Immature natural killer cell (primary cell): Measurements from ENCODE around the gene ZNF74. TPM values are rescaled to one million over a fixed set of nuclear protein-coding genes. Genes with fewer than 3 reads are reported as not detected.
"Not testable (repeated sequence)": the region's sequence is repeated elsewhere in the genome, so short reads cannot be mapped to it uniquely, and the experiment has no call there.

Source experiments
- DNase-seq, 3 donors: peaks; one replicate each; pipeline ENCODE4 v3.0.0; 2022; ENCODE audit warnings: mixed read lengths in 1 of 3
- H3K27ac Mint-ChIP-seq, 6 donors: one replicate each; pipeline ENCODE4 v1.8.0; 2020; ENCODE audit warnings: mixed read lengths in 6 of 6, mild to moderate bottlenecking in 5 of 6, inconsistent platforms in 4 of 6, moderate library complexity in 3 of 6
- H3K27me3 Mint-ChIP-seq, 3 donors: one replicate each; pipeline ENCODE4 v1.8.0; 2020 to 2021; ENCODE audit warnings: low read depth in 3 of 3, mild to moderate bottlenecking in 3 of 3, mixed read lengths in 3 of 3, moderate library complexity in 3 of 3, inconsistent platforms in 1 of 3
- H3K36me3 Mint-ChIP-seq, 3 donors: one replicate each; pipeline ENCODE4 v1.8.0; 2020; ENCODE audit warnings: mixed read lengths in 3 of 3, inconsistent platforms in 2 of 3, mild to moderate bottlenecking in 2 of 3
- H3K4me1 Mint-ChIP-seq, 2 donors: one replicate each; pipeline ENCODE4 v1.8.0; 2020; ENCODE audit warnings: inconsistent platforms in 2 of 2, mild to moderate bottlenecking in 2 of 2, mixed read lengths in 2 of 2, moderate library complexity in 1 of 2
- H3K4me3 Mint-ChIP-seq, 5 donors: one replicate each; pipeline ENCODE4 v1.8.0; 2020; ENCODE audit warnings: mild to moderate bottlenecking in 5 of 5, mixed read lengths in 5 of 5, inconsistent platforms in 3 of 5, moderate library complexity in 3 of 5
- H3K9me3 Mint-ChIP-seq, 6 donors: one replicate each; pipeline ENCODE4 v1.8.0; 2020; ENCODE audit warnings: mild to moderate bottlenecking in 6 of 6, mixed read lengths in 6 of 6, inconsistent platforms in 4 of 6, moderate library complexity in 3 of 6
- polyA plus RNA-seq, 3 donors: library from polyadenylated mRNA; unstranded; fragments of 300-500 nt; fragmentation: Illumina TruSeq; gene quantifications; one replicate each; pipeline ENCODE4 v1.2.3, GENCODE V29; 2021

Gene ZNF74
- 10 to 100 TPM in 1 of 3 donors, 1 to 10 TPM in 2; 2.0 to 16.8 (median 6.7) TPM for polyA plus RNA-seq

GRCh38 chr22:20393705-20394476 lies at the start of gene ZNF74:
ZNF74 (plus strand) TSS chr22:20394151; CDS start chr22:20394629, 478 bp downstream.
- peak; percentile 75 to 85 (median 82) for DNase-seq

DNA sequence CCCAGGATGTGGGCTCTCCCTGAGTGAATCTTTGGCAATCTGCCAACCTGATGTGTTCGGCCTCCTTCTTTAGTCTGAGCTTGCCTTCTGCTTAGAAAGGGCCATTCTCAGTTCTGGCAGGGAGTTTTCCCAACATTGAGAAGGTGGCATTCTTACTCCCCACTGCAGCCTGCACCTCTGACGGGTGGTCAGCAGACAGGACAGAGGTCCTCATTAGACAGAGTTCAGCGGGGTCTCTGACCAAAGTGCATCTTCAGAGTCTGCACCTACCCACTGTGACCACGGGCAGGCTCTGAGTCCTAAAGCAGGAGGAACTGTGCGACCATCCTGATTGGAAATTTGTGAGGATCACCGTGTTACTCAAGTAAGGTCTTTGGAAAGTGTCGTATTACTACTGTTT lies 47.4 kb upstream of the ZNF74 start:
- not testable (repeated sequence) for H3K4me3 Mint-ChIP-seq, H3K9me3 Mint-ChIP-seq, DNase-seq, H3K4me1 Mint-ChIP-seq, H3K36me3 Mint-ChIP-seq, H3K27ac Mint-ChIP-seq, H3K27me3 Mint-ChIP-seq

More at GRCh38 chr22:20393705-20394476, at the start of gene ZNF74:
- Mint-ChIP-seq H3K4me1 (peaks cover 38 to 47% of the 10 kb centered on the region in 2 donors), H3K9me3 (no peaks in the 10 kb centered on the region), H3K4me3 (peak within 1 kb of the TSS; percentile 91 to 97 (median 92)), H3K27ac (peak within 1 kb of the TSS; percentile 92 to 98 (median 96)), H3K36me3 (peaks cover 0 to 3% (median 0%) of the 10 kb centered on the region in 3 donors), H3K27me3 (peaks cover 0 to 2% (median 0%) of the 10 kb centered on the region in 3 donors)

DNA sequence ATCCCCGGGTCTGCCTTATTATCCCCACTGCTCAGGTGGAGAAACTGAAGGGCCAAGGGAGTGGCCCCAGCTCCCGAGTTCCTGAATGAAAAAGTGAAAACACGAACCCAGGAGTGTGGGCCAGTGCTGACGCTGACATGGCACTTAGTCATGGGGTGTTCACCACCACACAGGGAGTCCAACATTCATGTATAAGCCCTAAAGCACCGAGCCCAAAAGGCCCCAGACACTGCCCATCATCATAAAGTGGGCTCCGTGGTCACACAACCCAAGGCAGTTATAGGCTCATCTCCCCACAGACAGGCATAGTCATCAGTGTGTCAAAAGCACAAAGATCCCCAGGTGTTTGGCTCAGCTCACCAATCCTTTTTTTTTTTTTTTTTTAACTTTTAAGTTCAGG lies 41.4 kb upstream of the ZNF74 start:
- DNase-seq, H3K27ac Mint-ChIP-seq, H3K36me3 Mint-ChIP-seq, H3K9me3 Mint-ChIP-seq, H3K4me1 Mint-ChIP-seq, H3K4me3 Mint-ChIP-seq, H3K27me3 Mint-ChIP-seq: not testable (repeated sequence)

DNA sequence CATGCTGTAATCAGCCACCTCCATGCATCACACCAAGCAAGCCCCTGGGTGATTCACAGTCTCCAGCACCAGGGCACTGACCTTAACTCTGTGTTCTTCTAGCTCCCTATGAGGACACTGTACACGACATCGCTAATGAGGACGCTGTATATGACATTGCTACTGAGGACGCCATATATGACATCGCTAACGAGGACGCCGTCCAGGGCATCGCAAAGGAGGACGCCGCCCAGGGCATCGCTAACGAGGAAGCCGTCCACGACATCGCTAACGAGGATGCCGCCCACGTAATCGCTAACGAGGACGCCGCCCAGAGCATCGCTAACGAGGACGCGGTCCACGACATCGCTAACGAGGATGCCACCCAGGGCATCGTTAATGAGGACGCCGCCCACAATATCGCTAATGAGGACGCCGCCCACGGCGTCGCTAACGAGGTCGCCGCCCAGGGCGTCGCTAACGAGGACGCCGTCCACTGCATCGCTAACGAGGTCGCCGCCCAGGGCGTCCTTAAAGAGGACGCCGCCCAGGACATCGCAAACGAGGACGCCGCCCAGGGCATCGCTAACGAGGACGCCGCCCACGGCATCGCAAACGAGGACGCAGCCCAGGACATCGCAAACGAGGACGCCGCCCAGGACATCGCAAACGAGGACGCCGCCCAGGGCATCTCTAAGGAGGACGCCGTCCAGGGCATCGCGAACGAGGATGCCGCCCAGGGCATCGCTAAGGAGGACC lies 39.5 kb upstream of the ZNF74 start:
- no peaks in the 10 kb centered on the region for H3K27me3 Mint-ChIP-seq
- DNase-seq = no peak
- no peaks in the 10 kb centered on the region for H3K9me3 Mint-ChIP-seq
- no peak overlapping the region for H3K27ac Mint-ChIP-seq
- H3K4me1 Mint-ChIP-seq = no peaks in the 10 kb centered on the region
- no peaks in the 10 kb centered on the region for H3K36me3 Mint-ChIP-seq
- H3K4me3 Mint-ChIP-seq = no peak overlapping the region

GRCh38 chr22:20355939-20356636 lies 37.9 kb upstream of the ZNF74 start:
- H3K27ac Mint-ChIP-seq, H3K27me3 Mint-ChIP-seq, H3K36me3 Mint-ChIP-seq, DNase-seq, H3K4me1 Mint-ChIP-seq, H3K9me3 Mint-ChIP-seq, H3K4me3 Mint-ChIP-seq: not testable (repeated sequence)

GRCh38 chr22:20356906-20357305 lies 37.0 kb upstream of the ZNF74 start:
- not testable (repeated sequence) for H3K4me3 Mint-ChIP-seq, DNase-seq, H3K9me3 Mint-ChIP-seq, H3K4me1 Mint-ChIP-seq, H3K36me3 Mint-ChIP-seq, H3K27ac Mint-ChIP-seq, H3K27me3 Mint-ChIP-seq

DNA sequence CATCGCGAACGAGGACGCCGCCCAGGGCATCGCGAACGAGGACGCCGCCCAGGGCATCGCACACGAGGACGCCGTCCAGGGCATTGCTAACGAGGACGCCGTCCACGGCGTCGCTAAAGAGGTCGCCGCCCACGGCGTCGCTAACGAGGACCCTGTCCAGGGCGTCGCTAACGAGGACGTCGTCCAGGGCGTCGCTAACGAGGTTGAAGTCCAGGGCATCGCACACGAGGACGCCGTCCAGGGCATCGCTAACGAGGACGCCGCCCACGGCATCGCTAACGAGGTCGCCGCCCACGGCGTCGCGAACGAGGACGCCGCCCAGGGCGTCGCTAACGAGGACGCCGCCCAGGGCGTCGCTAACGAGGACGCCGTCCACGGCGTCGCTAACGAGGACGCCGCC lies 36.0 kb upstream of the ZNF74 start:
- not testable (repeated sequence) for H3K4me3 Mint-ChIP-seq, H3K36me3 Mint-ChIP-seq, H3K4me1 Mint-ChIP-seq, H3K9me3 Mint-ChIP-seq, H3K27ac Mint-ChIP-seq, H3K27me3 Mint-ChIP-seq, DNase-seq

DNA sequence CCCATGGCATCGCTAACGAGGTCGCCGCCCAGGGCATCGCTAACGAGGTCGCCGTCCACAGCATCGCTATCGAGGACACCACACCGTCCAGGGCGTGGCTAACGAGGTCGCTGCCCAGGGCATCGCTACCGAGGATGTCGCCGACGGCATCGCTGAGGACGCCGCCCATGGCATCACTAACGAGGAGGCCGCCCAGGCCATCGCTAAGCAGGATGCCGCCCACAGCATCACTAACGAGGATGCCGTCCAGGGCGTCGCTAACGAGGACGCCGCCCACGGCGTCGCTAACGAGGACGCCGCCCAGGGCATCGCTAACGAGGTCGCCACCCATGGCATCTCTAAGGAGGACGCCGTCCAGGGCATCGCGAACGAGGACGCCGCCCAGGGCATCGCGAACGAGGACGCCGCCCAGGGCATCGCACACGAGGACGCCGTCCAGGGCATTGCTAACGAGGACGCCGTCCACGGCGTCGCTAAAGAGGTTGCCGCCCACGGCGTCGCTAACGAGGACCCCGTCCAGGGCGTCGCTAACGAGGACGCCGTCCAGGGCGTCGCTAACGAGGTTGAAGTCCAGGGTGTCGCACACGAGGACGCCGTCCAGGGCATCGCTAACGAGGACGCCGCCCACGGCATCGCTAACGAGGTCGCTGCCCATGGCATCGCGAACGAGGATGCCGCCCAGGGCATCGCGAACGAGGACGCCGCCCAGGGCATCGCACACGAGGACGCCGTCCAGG lies 35.3 kb upstream of the ZNF74 start:
- H3K27me3 Mint-ChIP-seq, H3K27ac Mint-ChIP-seq, H3K36me3 Mint-ChIP-seq, H3K4me3 Mint-ChIP-seq, DNase-seq, H3K4me1 Mint-ChIP-seq, H3K9me3 Mint-ChIP-seq: not testable (repeated sequence)

- not testable (repeated sequence) for H3K36me3 Mint-ChIP-seq, H3K9me3 Mint-ChIP-seq, H3K4me1 Mint-ChIP-seq, H3K4me3 Mint-ChIP-seq, H3K27ac Mint-ChIP-seq, H3K27me3 Mint-ChIP-seq, DNase-seq
These were observed 33.7 kb upstream of the ZNF74 start for GRCh38 chr22:20360261-20360660.

- not testable (repeated sequence) for H3K36me3 Mint-ChIP-seq, H3K27me3 Mint-ChIP-seq
These were observed 32.8 kb upstream of the ZNF74 start for GRCh38 chr22:20360866-20361751.

DNA sequence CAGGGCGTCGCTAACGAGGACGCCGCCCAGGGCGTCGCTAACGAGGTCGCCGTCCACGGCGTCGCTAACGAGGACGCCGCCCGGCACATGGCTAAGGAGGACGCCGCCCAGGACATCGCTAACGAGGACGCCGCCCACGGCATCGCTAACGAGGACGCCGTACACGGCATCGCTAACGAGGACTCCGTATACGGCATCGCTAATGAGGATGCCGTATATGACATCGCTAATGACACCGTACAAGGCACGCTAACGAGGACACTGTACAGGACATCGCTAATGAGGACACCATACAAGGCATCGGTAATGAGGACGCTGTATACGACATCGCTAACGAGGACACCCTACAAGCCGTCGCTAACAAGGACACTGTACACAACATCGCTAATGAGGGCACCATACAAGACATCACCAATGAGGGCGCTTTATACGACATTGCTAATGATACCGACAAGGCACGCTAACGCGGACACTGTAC lies 32.2 kb upstream of the ZNF74 start:
- H3K4me1 Mint-ChIP-seq, DNase-seq, H3K36me3 Mint-ChIP-seq, H3K4me3 Mint-ChIP-seq, H3K27ac Mint-ChIP-seq, H3K27me3 Mint-ChIP-seq, H3K9me3 Mint-ChIP-seq: not testable (repeated sequence)

More at GRCh38 chr22:20360866-20361751, 32.8 kb upstream of the ZNF74 start:
- not testable (repeated sequence) for DNase-seq, H3K4me1 Mint-ChIP-seq, H3K27ac Mint-ChIP-seq, H3K4me3 Mint-ChIP-seq, H3K9me3 Mint-ChIP-seq

DNA sequence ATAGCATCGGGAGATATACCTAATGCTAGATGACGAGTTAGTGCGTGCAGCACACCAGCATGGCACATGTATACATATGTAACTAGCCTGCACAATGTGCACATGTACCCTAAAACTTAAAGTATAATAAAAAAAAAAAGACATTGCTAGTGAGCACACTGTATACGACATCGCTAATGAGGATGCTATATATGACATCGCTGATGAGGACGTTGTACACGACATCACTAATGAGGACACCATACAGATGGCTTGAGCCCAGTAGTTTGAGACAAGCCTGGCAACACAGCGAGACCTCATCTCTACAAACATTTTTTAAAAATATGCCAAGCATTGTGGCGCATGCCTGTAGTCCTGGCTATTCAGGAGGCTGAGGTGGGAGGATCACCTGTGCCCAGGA lies 31.5 kb upstream of the ZNF74 start:
- not testable (repeated sequence) for DNase-seq, H3K4me1 Mint-ChIP-seq, H3K9me3 Mint-ChIP-seq, H3K27me3 Mint-ChIP-seq, H3K27ac Mint-ChIP-seq, H3K36me3 Mint-ChIP-seq, H3K4me3 Mint-ChIP-seq
